Astrocyte (in vitro differentiated cells and primary cell): ENCODE results near the gene DHCR7. TPM values are rescaled to one million over a fixed set of nuclear protein-coding genes. Genes with fewer than 3 reads are reported as not detected.

Experiments used
- DNase-seq: peaks from one replicate; pipeline ENCODE4 v3.0.0-alpha.2; 2010; ENCODE audit warnings: low read depth
- FAIRE-seq: peaks from 2 replicates; lab custom pipeline; 2011; peaks lifted over from hg19 to GRCh38; lab: Jason Lieb, UNC
- H2AFZ ChIP-seq: 2 replicates; pipeline ENCODE4 v1.6.0; 2012; ENCODE audit warnings: low read depth, low read length, inconsistent platforms
- H3K27ac ChIP-seq: 2 replicates; pipeline ENCODE4 v1.5.1; 2011; ENCODE audit warnings: low read depth, low read length, inconsistent platforms
- H3K27me3 ChIP-seq: 2 replicates; pipeline ENCODE4 v1.6.0; 2011; ENCODE audit warnings: low read length, inconsistent platforms; ENCODE audit not compliant: insufficient read depth
- H3K36me3 ChIP-seq: 2 replicates; pipeline ENCODE4 v1.5.1; 2011; ENCODE audit warnings: low read length, inconsistent platforms; ENCODE audit not compliant: insufficient read depth
- H3K4me1 ChIP-seq: 2 replicates; pipeline ENCODE4 v1.5.1; 2011; ENCODE audit warnings: low read length, inconsistent platforms; ENCODE audit not compliant: insufficient read depth
- H3K4me2 ChIP-seq: 2 replicates; pipeline ENCODE4 v1.6.0; 2012; ENCODE audit warnings: low read length, inconsistent platforms
- H3K4me3 ChIP-seq: 2 replicates; pipeline ENCODE4 v1.5.1; 2011; ENCODE audit warnings: low read depth, mild to moderate bottlenecking, low read length, inconsistent platforms; ENCODE audit not compliant: insufficient read depth
- H3K79me2 ChIP-seq: 2 replicates; pipeline ENCODE4 v1.6.0; 2012; ENCODE audit warnings: mild to moderate bottlenecking, low read length, inconsistent platforms; ENCODE audit not compliant: insufficient read depth
- H3K9ac ChIP-seq: 2 replicates; pipeline ENCODE4 v1.6.0; 2012; ENCODE audit warnings: mild to moderate bottlenecking, low read length, inconsistent platforms
- H3K9me3 ChIP-seq: 2 replicates; pipeline ENCODE4 v1.5.1; 2012; ENCODE audit warnings: low read depth, mild to moderate bottlenecking, low read length, inconsistent platforms; ENCODE audit not compliant: insufficient read depth
- H4K20me1 ChIP-seq: 2 replicates; pipeline ENCODE4 v1.6.0; 2012; ENCODE audit warnings: low read length, inconsistent platforms; ENCODE audit not compliant: insufficient read depth
- H3K27ac Mint-ChIP-seq: one replicate; pipeline ENCODE4 v1.8.0; 2021; ENCODE audit warnings: mild to moderate bottlenecking, mixed read lengths; ENCODE audit not compliant: unreplicated experiment
- H3K27me3 Mint-ChIP-seq: one replicate; pipeline ENCODE4 v1.8.0; 2021; ENCODE audit warnings: low read depth, mixed read lengths; ENCODE audit not compliant: unreplicated experiment
- H3K36me3 Mint-ChIP-seq: one replicate; pipeline ENCODE4 v1.8.0; 2021; ENCODE audit warnings: low read depth, mixed read lengths; ENCODE audit not compliant: unreplicated experiment
- H3K4me1 Mint-ChIP-seq: one replicate; pipeline ENCODE4 v1.8.0; 2021; ENCODE audit warnings: low read depth, mixed read lengths; ENCODE audit not compliant: unreplicated experiment
- H3K4me3 Mint-ChIP-seq: one replicate; pipeline ENCODE4 v1.8.0; 2021; ENCODE audit warnings: mild to moderate bottlenecking, moderate library complexity, mixed read lengths; ENCODE audit not compliant: unreplicated experiment
- H3K9me3 Mint-ChIP-seq: one replicate; pipeline ENCODE4 v1.8.0; 2021; ENCODE audit warnings: mild to moderate bottlenecking, mixed read lengths; ENCODE audit not compliant: unreplicated experiment
- CTCF ChIP-seq: IDR thresholded peaks from 2 replicates; pipeline ENCODE4 v1.5.1; 2011; ENCODE audit warnings: low read depth, mild to moderate bottlenecking, inconsistent platforms, low read length, moderate library complexity; ENCODE audit not compliant: insufficient read depth
- EZH2 ChIP-seq: IDR thresholded peaks from 2 replicates; pipeline ENCODE4 v1.6.1; 2012; ENCODE audit warnings: mild to moderate bottlenecking, low read length, inconsistent platforms; ENCODE audit not compliant: insufficient read depth
- total RNA-seq: library from RNA; stranded (reverse); gene quantifications from 2 replicates; pipeline ENCODE4 v1.2.1, GENCODE V29; 2021

The DHCR7 gene
- total RNA-seq, 1 donor from 2014 or later, result 92.8 TPM

GRCh38 chr11:71477641-71478527, 29.7 kb upstream of the DHCR7 start:
- Mint-ChIP-seq H3K9me3 (peaks cover 3% of the 10 kb centered on the region), H3K27ac (no peak overlapping the region), H3K4me3 (no peak overlapping the region), H3K36me3 (peaks cover 30% of the 10 kb centered on the region), H3K27me3 (no peaks in the 10 kb centered on the region), H3K4me1 (no peaks in the 10 kb centered on the region)
- no peak overlapping the region for H3K27ac ChIP-seq
- H4K20me1 ChIP-seq, result no peaks in the 10 kb centered on the region
- no peaks in the 10 kb centered on the region for H3K4me1 ChIP-seq
- H3K4me3 ChIP-seq, result no peak overlapping the region
- FAIRE-seq (no peak), DNase-seq (no peak)
- no peak overlapping the region for H3K9ac ChIP-seq
- H3K27me3 ChIP-seq, result no peaks in the 10 kb centered on the region
- H3K9me3 ChIP-seq, result no peaks in the 10 kb centered on the region
- no peaks in the 10 kb centered on the region for H3K79me2 ChIP-seq
- TF ChIP-seq EZH2 (no peak), CTCF (no peak)
- H2AFZ ChIP-seq, result no peak overlapping the region
- H3K4me2 ChIP-seq, result no peak overlapping the region
- H3K36me3 ChIP-seq, result peaks cover 2% of the 10 kb centered on the region

- H3K4me3 ChIP-seq, result no peak overlapping the region
- H3K4me2 ChIP-seq, result no peak overlapping the region
- no peaks in the 10 kb centered on the region for H3K9me3 ChIP-seq
- Mint-ChIP-seq H3K4me3 (no peak overlapping the region), H3K27me3 (no peaks in the 10 kb centered on the region), H3K4me1 (no peaks in the 10 kb centered on the region), H3K36me3 (peaks cover 27% of the 10 kb centered on the region), H3K27ac (no peak overlapping the region), H3K9me3 (peaks cover 3% of the 10 kb centered on the region)
- H2AFZ ChIP-seq, result no peak overlapping the region
- no peak overlapping the region for H3K27ac ChIP-seq
- TF ChIP-seq EZH2 (no peak), CTCF (no peak)
- H4K20me1 ChIP-seq, result no peaks in the 10 kb centered on the region
- H3K79me2 ChIP-seq, result no peaks in the 10 kb centered on the region
- FAIRE-seq (no peak), DNase-seq (no peak)
- H3K27me3 ChIP-seq, result no peaks in the 10 kb centered on the region
- H3K36me3 ChIP-seq, result peaks cover 2% of the 10 kb centered on the region
- no peak overlapping the region for H3K9ac ChIP-seq
- H3K4me1 ChIP-seq, result no peaks in the 10 kb centered on the region
Observed at GRCh38 chr11:71476926-71477640, 28.9 kb upstream of the DHCR7 start.
